Measurements from ENCODE around the gene ZNF366. TPM values are rescaled to one million over a fixed set of nuclear protein-coding genes. Genes with fewer than 3 reads are reported as not detected.

Gene ZNF366
- polyA plus RNA-seq, 1 donor (not counting 4 experiments of a cell fraction or from before 2014, with no cell fraction given): not detected

DNA sequence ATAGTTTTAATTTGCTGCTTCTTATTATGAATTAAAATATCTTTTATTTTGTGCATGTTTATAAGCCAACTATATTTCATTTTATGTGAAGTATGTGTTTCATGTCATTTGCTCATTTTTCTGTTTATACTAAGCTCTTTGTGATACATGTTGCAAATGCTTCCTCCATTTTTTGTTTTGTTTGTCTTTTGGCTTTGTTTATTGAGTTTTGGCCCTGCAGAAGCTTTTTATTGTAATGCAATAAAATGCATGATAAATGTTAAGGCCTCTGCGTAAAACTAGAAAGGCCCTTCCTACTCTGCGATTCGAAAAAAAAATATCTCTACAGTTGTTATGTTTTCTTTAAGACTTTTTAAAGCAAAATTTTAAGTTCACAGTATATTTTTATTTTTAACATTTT is 9.4 kb downstream of the ZNF366 start:
- no peak for DNase-seq (ENCODE audit: low read depth, low spot score)
- dilution Hi-C loops (cut with MboI; ENCODE audit: extremely low pct_ligation_motif_present, low sequenced_read_pairs): no loop called here
- no peak for TF ChIP-seq EZH2 (IDR thresholded peaks at IDR 0.05; ENCODE audit: low read length)
- TF ChIP-seq, protein P1, sequence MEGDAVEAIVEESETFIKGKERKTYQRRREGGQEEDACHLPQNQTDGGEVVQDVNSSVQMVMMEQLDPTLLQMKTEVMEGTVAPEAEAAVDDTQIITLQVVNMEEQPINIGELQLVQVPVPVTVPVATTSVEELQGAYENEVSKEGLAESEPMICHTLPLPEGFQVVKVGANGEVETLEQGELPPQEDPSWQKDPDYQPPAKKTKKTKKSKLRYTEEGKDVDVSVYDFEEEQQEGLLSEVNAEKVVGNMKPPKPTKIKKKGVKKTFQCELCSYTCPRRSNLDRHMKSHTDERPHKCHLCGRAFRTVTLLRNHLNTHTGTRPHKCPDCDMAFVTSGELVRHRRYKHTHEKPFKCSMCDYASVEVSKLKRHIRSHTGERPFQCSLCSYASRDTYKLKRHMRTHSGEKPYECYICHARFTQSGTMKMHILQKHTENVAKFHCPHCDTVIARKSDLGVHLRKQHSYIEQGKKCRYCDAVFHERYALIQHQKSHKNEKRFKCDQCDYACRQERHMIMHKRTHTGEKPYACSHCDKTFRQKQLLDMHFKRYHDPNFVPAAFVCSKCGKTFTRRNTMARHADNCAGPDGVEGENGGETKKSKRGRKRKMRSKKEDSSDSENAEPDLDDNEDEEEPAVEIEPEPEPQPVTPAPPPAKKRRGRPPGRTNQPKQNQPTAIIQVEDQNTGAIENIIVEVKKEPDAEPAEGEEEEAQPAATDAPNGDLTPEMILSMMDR (optimal IDR thresholded peaks at IDR 0.05 in 1 of 3, IDR thresholded peaks at IDR 0.05 in 1 of 3, conservative IDR thresholded peaks at IDR 0.05 in 1 of 3; ENCODE audit: extremely low read depth in 1 of 3, insufficient read depth in 2 of 3, low read length in 3 of 3): no peak

DNA sequence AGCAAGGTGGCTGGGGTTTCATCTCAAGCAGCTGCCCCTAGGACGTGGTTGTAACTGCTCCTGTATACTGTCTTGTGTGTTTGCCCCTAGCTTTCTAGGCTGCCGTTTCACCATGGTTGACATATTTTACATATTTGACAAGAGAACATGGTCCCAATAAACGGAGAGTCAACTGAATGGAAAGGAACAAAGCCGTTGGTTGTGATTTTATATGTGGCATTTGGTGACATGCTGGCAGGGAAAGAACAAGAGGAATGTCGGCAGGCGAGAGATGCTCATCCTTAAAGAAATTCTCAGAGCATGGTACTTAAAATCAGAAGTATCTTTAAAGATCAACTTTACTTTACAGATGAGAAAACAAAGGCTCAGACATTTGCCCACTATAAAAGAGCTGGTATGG is 11.8 kb downstream of the ZNF366 start:
- H3K27ac ChIP-seq (ENCODE audit: control insufficient read depth, insufficient read depth, low read length): no peak overlapping the region
- H3K4me3 ChIP-seq (ENCODE audit: control insufficient read depth in 2 of 3, extremely low read depth in 1 of 3, insufficient read depth in 2 of 3, low read depth in 1 of 3, low read length in 3 of 3): no peak overlapping the region
- H3K36me3 ChIP-seq (ENCODE audit: control insufficient read depth in 2 of 2, extremely low read depth in 1 of 2, insufficient read depth in 2 of 2, low read length in 2 of 2): no peaks in the 10 kb centered on the region
- H4K20me1 ChIP-seq (ENCODE audit: control insufficient read depth, extremely low read depth, insufficient read depth, low read length): no peaks in the 10 kb centered on the region
- H3K4me1 ChIP-seq (ENCODE audit: control insufficient read depth, extremely low read depth, insufficient read depth, low read length): peaks cover 7% of the 10 kb centered on the region
- no peak overlapping the region for H3K9ac ChIP-seq (ENCODE audit: control insufficient read depth, extremely low read depth, insufficient read depth, low read length)
- TF ChIP-seq, protein P1 (optimal IDR thresholded peaks at IDR 0.05 in 1 of 3, IDR thresholded peaks at IDR 0.05 in 1 of 3, conservative IDR thresholded peaks at IDR 0.05 in 1 of 3; ENCODE audit: extremely low read depth in 1 of 3, insufficient read depth in 2 of 3, low read length in 3 of 3): no peak
- TF ChIP-seq EZH2 (IDR thresholded peaks at IDR 0.05; ENCODE audit: low read length): no peak
- no peaks in the 10 kb centered on the region for H3K79me2 ChIP-seq (ENCODE audit: control insufficient read depth, insufficient read depth, low read length)
- H3K4me2 ChIP-seq (ENCODE audit: control insufficient read depth, extremely low read depth, insufficient read depth, low read depth, low read length): no peak overlapping the region
- H3K9me1 ChIP-seq (ENCODE audit: control insufficient read depth, extremely low read depth, insufficient read depth, low read length): no peaks in the 10 kb centered on the region
- no peaks in the 10 kb centered on the region for H3K9me3 ChIP-seq (ENCODE audit: control insufficient read depth, low read depth, low read length)
- no peak overlapping the region for H2AFZ ChIP-seq (ENCODE audit: control insufficient read depth, low read length)
- FAIRE-seq (no peak), DNase-seq (ENCODE audit: low read depth, low spot score) (no peak)
- H3K27me3 ChIP-seq (ENCODE audit: control insufficient read depth, extremely low read depth, insufficient read depth, low read length): no peaks in the 10 kb centered on the region
- dilution Hi-C loops (cut with MboI; ENCODE audit: extremely low pct_ligation_motif_present, low sequenced_read_pairs): no loop called here

More for the DNA sequence above, 9.4 kb downstream of the ZNF366 start:
- Histone ChIP-seq H3K27ac (ENCODE audit: control insufficient read depth, insufficient read depth, low read length) (no peak overlapping the region), H3K4me1 (ENCODE audit: control insufficient read depth, extremely low read depth, insufficient read depth, low read length) (peaks cover 7% of the 10 kb centered on the region), H3K4me2 (ENCODE audit: control insufficient read depth, extremely low read depth, insufficient read depth, low read depth, low read length) (no peak overlapping the region), H3K4me3 (ENCODE audit: control insufficient read depth in 2 of 3, extremely low read depth in 1 of 3, insufficient read depth in 2 of 3, low read depth in 1 of 3, low read length in 3 of 3) (no peak overlapping the region), H3K9me3 (ENCODE audit: control insufficient read depth, low read depth, low read length) (no peaks in the 10 kb centered on the region), H2AFZ (ENCODE audit: control insufficient read depth, low read length) (no peak overlapping the region), H3K9ac (ENCODE audit: control insufficient read depth, extremely low read depth, insufficient read depth, low read length) (no peak overlapping the region), H3K79me2 (ENCODE audit: control insufficient read depth, insufficient read depth, low read length) (no peaks in the 10 kb centered on the region), H3K27me3 (ENCODE audit: control insufficient read depth, extremely low read depth, insufficient read depth, low read length) (no peaks in the 10 kb centered on the region), H4K20me1 (ENCODE audit: control insufficient read depth, extremely low read depth, insufficient read depth, low read length) (no peaks in the 10 kb centered on the region), H3K36me3 (ENCODE audit: control insufficient read depth in 2 of 2, extremely low read depth in 1 of 2, insufficient read depth in 2 of 2, low read length in 2 of 2) (no peaks in the 10 kb centered on the region), H3K9me1 (ENCODE audit: control insufficient read depth, extremely low read depth, insufficient read depth, low read length) (no peaks in the 10 kb centered on the region)
- FAIRE-seq: no peak

Data from keratinocyte (primary cell).